Measurements from ENCODE around the gene CHMP5. TPM values are rescaled to one million over a fixed set of nuclear protein-coding genes. Genes with fewer than 3 reads are reported as not detected.

Gene CHMP5
- total and polyA plus RNA-seq, 10 of the 15 experiments (the other 5 are each of a cell fraction or from before 2014, with no cell fraction given): 40.3 to 179 (median 78.6) TPM

DNA sequence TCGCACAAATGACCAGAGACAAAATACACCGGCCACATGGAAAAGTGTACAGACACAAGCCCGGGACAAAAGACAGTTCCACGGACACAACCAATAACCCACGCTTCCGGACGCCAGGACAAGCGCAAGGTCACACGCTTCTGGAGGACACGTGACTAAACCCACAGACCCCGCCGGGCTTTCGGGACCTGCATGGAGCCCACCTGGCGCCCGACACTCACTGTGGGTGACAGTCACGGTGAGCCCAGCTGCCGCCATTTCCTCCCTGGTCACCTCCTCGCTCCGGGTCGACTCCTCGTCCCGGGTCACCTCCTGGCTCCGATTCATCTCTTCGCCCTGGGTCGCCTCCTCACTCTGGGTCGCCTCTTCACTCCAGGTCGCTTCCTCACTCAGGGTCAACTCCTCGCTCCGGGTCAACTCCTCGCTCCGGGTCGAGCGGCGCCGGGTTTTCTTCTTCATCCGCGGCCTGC, 811 bp upstream of the CHMP5 start (continued):
- peak; percentile 50 to 85; a peak in 3 of 4 replicates for TF ChIP-seq BHLHE40 (IDR thresholded peaks at IDR 0.05; ENCODE audit: borderline replicate concordance in 1 of 2, low read depth in 2 of 2, low read length in 1 of 2)
- no peak for TF ChIP-seq MEF2A (IDR thresholded peaks at IDR 0.05; ENCODE audit: insufficient read depth, low read depth, low read length)
- TF ChIP-seq STAT3 (IDR thresholded peaks at IDR 0.05; ENCODE audit: low read depth, low read length): no peak
- TF ChIP-seq, protein P1, sequence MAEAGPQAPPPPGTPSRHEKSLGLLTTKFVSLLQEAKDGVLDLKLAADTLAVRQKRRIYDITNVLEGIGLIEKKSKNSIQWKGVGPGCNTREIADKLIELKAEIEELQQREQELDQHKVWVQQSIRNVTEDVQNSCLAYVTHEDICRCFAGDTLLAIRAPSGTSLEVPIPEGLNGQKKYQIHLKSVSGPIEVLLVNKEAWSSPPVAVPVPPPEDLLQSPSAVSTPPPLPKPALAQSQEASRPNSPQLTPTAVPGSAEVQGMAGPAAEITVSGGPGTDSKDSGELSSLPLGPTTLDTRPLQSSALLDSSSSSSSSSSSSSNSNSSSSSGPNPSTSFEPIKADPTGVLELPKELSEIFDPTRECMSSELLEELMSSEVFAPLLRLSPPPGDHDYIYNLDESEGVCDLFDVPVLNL (IDR thresholded peaks at IDR 0.05; ENCODE audit: low read depth, low read length): no peak
- TF ChIP-seq STAT1 (conservative IDR thresholded peaks at IDR 0.05): no peak
- TF ChIP-seq CBX5 (IDR thresholded peaks at IDR 0.05; ENCODE audit: low read depth): no peak
- no peak for TF ChIP-seq CEBPB (IDR thresholded peaks at IDR 0.05; ENCODE audit: borderline replicate concordance in 1 of 2, low read depth in 2 of 2, low read length in 2 of 2)
- TF ChIP-seq NRF1 (conservative IDR thresholded peaks at IDR 0.05; ENCODE audit: low read depth, low read length): no peak
- TF ChIP-seq PRDM15 (CRISPR knock-in tag; IDR thresholded peaks at IDR 0.05): no peak
- TF ChIP-seq BACH1 (IDR thresholded peaks at IDR 0.05; ENCODE audit: borderline replicate concordance): no peak
- no peak for TF ChIP-seq SRF (IDR thresholded peaks at IDR 0.05; ENCODE audit: low read depth in 2 of 2, low read length in 2 of 2)
- no peak for TF ChIP-seq ASH2L (IDR thresholded peaks at IDR 0.05; ENCODE audit: borderline replicate concordance, low read depth)
- no peak for TF ChIP-seq PBX3 (IDR thresholded peaks at IDR 0.05; ENCODE audit: insufficient replicate concordance, low read depth, low read length)
- TF ChIP-seq, protein P2, sequence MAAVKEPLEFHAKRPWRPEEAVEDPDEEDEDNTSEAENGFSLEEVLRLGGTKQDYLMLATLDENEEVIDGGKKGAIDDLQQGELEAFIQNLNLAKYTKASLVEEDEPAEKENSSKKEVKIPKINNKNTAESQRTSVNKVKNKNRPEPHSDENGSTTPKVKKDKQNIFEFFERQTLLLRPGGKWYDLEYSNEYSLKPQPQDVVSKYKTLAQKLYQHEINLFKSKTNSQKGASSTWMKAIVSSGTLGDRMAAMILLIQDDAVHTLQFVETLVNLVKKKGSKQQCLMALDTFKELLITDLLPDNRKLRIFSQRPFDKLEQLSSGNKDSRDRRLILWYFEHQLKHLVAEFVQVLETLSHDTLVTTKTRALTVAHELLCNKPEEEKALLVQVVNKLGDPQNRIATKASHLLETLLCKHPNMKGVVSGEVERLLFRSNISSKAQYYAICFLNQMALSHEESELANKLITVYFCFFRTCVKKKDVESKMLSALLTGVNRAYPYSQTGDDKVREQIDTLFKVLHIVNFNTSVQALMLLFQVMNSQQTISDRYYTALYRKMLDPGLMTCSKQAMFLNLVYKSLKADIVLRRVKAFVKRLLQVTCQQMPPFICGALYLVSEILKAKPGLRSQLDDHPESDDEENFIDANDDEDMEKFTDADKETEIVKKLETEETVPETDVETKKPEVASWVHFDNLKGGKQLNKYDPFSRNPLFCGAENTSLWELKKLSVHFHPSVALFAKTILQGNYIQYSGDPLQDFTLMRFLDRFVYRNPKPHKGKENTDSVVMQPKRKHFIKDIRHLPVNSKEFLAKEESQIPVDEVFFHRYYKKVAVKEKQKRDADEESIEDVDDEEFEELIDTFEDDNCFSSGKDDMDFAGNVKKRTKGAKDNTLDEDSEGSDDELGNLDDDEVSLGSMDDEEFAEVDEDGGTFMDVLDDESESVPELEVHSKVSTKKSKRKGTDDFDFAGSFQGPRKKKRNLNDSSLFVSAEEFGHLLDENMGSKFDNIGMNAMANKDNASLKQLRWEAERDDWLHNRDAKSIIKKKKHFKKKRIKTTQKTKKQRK (IDR thresholded peaks at IDR 0.05; ENCODE audit: low read depth, low read length): no peak
- peak; percentile 27; the same call in 1 of the 2 replicates for TF ChIP-seq TCF12 (IDR thresholded peaks at IDR 0.05; ENCODE audit: low read depth, low read length)
- TF ChIP-seq EZH2 (IDR thresholded peaks at IDR 0.05; ENCODE audit: borderline replicate concordance, control insufficient read depth, low read depth, low read length): no peak
- no peak for TF ChIP-seq ZNF274 (IDR thresholded peaks at IDR 0.05; ENCODE audit: insufficient read depth, insufficient read length)
- TF ChIP-seq ESRRA (IDR thresholded peaks at IDR 0.05; ENCODE audit: low read length): peak; percentile 14
- no peak for TF ChIP-seq SIX5 (IDR thresholded peaks at IDR 0.05; ENCODE audit: low read depth, low read length, severe bottlenecking)
- no peak for TF ChIP-seq CBX3 (IDR thresholded peaks at IDR 0.05; ENCODE audit: borderline replicate concordance, low read depth)
- TF ChIP-seq CREM (IDR thresholded peaks at IDR 0.05; ENCODE audit: low read depth): no peak
- no peak for TF ChIP-seq RB1 (IDR thresholded peaks at IDR 0.05; ENCODE audit: borderline replicate concordance)
